Neuronal stem cell (in vitro differentiated cells): ENCODE results near the gene LRRC25.
A peak's percentile ranks its signal among the peaks of the same experiment; 100 is the strongest.
"Not testable (repeated sequence)": the region's sequence is repeated elsewhere in the genome, so short reads cannot be mapped to it uniquely, and the experiment has no call there.

Experiments
- DNase-seq: peaks from one replicate; pipeline ENCODE4 v3.0.0-alpha.2; 2013; ENCODE audit warnings: low spot score
- H2AFZ ChIP-seq: one replicate; pipeline ENCODE4 v1.6.1; 2013; ENCODE audit warnings: mild to moderate bottlenecking, low read length, inconsistent platforms
- H2AK5ac ChIP-seq: 2 replicates; pipeline ENCODE4 v1.6.1; 2013; ENCODE audit warnings: low read depth, mild to moderate bottlenecking, inconsistent platforms, low read length, moderate library complexity, mixed read lengths
- H2BK120ac ChIP-seq: 2 replicates; pipeline ENCODE4 v1.6.1; 2013; ENCODE audit warnings: low read depth, mild to moderate bottlenecking, inconsistent platforms, low read length, moderate library complexity, mixed read lengths
- H2BK12ac ChIP-seq: one replicate; pipeline ENCODE4 v1.6.1; 2013; ENCODE audit warnings: low read length, inconsistent platforms
- H2BK15ac ChIP-seq: 2 replicates; pipeline ENCODE4 v1.6.1; 2013; ENCODE audit warnings: mild to moderate bottlenecking, low read length, inconsistent platforms, mixed read lengths
- H2BK5ac ChIP-seq: one replicate; pipeline ENCODE4 v1.6.1; 2013; ENCODE audit warnings: inconsistent platforms, mild to moderate bottlenecking, low read length, moderate library complexity
- H3K14ac ChIP-seq: one replicate; pipeline ENCODE4 v1.6.1; 2013; ENCODE audit warnings: low read length, inconsistent platforms
- H3K18ac ChIP-seq: 2 replicates; pipeline ENCODE4 v1.6.1; 2013; ENCODE audit warnings: low read length, inconsistent platforms
- H3K23ac ChIP-seq: 2 replicates; pipeline ENCODE4 v1.6.1; 2013; ENCODE audit warnings: low read depth, mild to moderate bottlenecking, mixed read lengths, low read length, inconsistent platforms; ENCODE audit not compliant: poor library complexity
- H3K27ac ChIP-seq: replicated peaks from 3 replicates; pipeline ENCODE4 v1.5.1; 2013; ENCODE audit warnings: low read length, inconsistent platforms
- H3K27me3 ChIP-seq, 3 experiments: 2 replicates each; pipeline ENCODE4 v1.6.1; 2013; ENCODE audit warnings: low read length in 3 of 3, mild to moderate bottlenecking in 2 of 3, inconsistent platforms in 1 of 3, low read depth in 1 of 3, mixed read lengths in 1 of 3, moderate library complexity in 1 of 3; ENCODE audit not compliant: control insufficient read depth in 3 of 3, insufficient read depth in 3 of 3
- H3K36me3 ChIP-seq, 2 donors: replicated peaks in 1 of 2; 2 replicates each; pipeline ENCODE4 v1.6.1; 2013; ENCODE audit warnings: low read length in 2 of 2; ENCODE audit not compliant: control insufficient read depth in 2 of 2, insufficient read depth in 2 of 2
- H3K4ac ChIP-seq: 2 replicates; pipeline ENCODE4 v1.6.1; 2013; ENCODE audit warnings: inconsistent platforms, mild to moderate bottlenecking, low read length, moderate library complexity
- H3K4me1 ChIP-seq, 2 donors: 1 replicate in 1 of 2; 2 replicates in 1 of 2; pipeline ENCODE4 v1.6.1; 2013; ENCODE audit warnings: low read length in 2 of 2, low read depth in 1 of 2; ENCODE audit not compliant: control insufficient read depth in 2 of 2, insufficient read depth in 1 of 2
- H3K4me2 ChIP-seq: one replicate; pipeline ENCODE4 v1.6.1; 2013; ENCODE audit warnings: mild to moderate bottlenecking, low read length, inconsistent platforms; ENCODE audit not compliant: insufficient read depth, poor library complexity, severe bottlenecking
- H3K4me3 ChIP-seq, 2 donors: 2 replicates each; pipeline ENCODE4 v1.5.1; 2013; ENCODE audit warnings: low read length in 2 of 2, mild to moderate bottlenecking in 2 of 2, inconsistent platforms in 1 of 2, moderate library complexity in 1 of 2
- H3K79me1 ChIP-seq: one replicate; pipeline ENCODE4 v1.6.1; 2013; ENCODE audit warnings: low read depth, mild to moderate bottlenecking, inconsistent platforms, low read length, moderate library complexity
- H3K9ac ChIP-seq: one replicate; pipeline ENCODE4 v1.6.1; 2013; ENCODE audit warnings: mild to moderate bottlenecking, low read depth, low read length, inconsistent platforms; ENCODE audit not compliant: poor library complexity
- H3K9me3 ChIP-seq, 2 donors: replicated peaks in 1 of 2; 2 replicates each; pipeline versions ENCODE3 to v1.6.1; 2013; ENCODE audit warnings: low read length in 2 of 2, mild to moderate bottlenecking in 2 of 2, inconsistent platforms in 1 of 2, low read depth in 1 of 2, mixed read lengths in 1 of 2, moderate library complexity in 1 of 2; ENCODE audit not compliant: control insufficient read depth in 2 of 2, insufficient read depth in 1 of 2
- H4K8ac ChIP-seq: one replicate; pipeline ENCODE4 v1.6.1; 2013; ENCODE audit warnings: low read depth, mild to moderate bottlenecking, inconsistent platforms, low read length, moderate library complexity
- H4K91ac ChIP-seq: one replicate; pipeline ENCODE4 v1.6.1; 2013; ENCODE audit warnings: low read length, low read depth, mild to moderate bottlenecking, inconsistent platforms; ENCODE audit not compliant: poor library complexity
- WGBS, 2 donors: extraction: QIAGEN DNeasy Blood & Tissue Kit; methylation state at CpG; one replicate each; pipeline ENCODE4 v1.1.7; 2013; ENCODE audit warnings: missing lambda C conversion rate in 2 of 2, mixed read lengths in 1 of 2; ENCODE audit not compliant: insufficient read length in 2 of 2, insufficient replicate concordance in 1 of 2; ENCODE audit errors: extremely low coverage in 2 of 2; 5-methylcytosine and 5-hydroxymethylcytosine counted together

Gene LRRC25

DNA sequence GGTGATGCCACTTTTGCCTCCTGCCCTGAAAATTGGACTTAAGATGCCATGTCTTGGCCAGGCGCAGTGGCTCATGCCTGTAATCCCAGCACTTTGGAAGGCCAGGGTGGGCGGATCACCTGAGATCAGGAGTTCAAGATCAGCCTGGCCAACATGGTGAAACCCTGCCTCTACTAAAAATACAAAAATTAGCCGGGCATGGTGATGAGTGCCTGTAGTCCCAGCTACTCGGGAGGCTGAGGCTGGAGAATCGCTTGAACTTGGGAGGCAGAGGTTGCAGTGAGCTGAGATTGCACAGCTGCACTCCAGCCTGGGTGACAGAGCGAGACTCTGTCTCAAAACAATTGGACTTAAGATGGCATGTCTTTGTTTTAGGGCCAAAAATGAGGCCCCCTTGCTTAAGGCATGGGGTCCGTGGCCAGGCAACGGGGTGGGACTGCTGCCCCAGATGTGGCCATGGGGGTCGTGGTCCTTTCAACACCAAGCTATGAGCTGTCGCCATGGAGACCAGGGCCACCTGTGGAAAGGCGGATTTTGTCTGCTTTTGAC is 33.1 kb downstream of the LRRC25 start:
- not testable (repeated sequence) for H3K4ac ChIP-seq, DNase-seq, H2BK15ac ChIP-seq, H2BK12ac ChIP-seq, H3K4me3 ChIP-seq, H3K23ac ChIP-seq, H4K91ac ChIP-seq, H3K4me2 ChIP-seq, H4K8ac ChIP-seq, H3K14ac ChIP-seq, H3K9me3 ChIP-seq, H2BK120ac ChIP-seq, H3K9ac ChIP-seq, H3K27ac ChIP-seq, H3K27me3 ChIP-seq, H3K79me1 ChIP-seq, H2AK5ac ChIP-seq
- peak overlapping the region; percentile 57 for H2AFZ ChIP-seq
- no CpG with 5 or more reads among the region's 11 CpGs for WGBS, 2 donors
- H3K36me3 ChIP-seq, result peaks cover 0 to 15% of the 10 kb centered on the region in 2 donors
- H3K18ac ChIP-seq, result peak overlapping the region; percentile 81
- peaks cover 13 to 36% of the 10 kb centered on the region in 2 donors for H3K4me1 ChIP-seq
- H2BK5ac ChIP-seq, result peak overlapping the region; percentile 71

DNA sequence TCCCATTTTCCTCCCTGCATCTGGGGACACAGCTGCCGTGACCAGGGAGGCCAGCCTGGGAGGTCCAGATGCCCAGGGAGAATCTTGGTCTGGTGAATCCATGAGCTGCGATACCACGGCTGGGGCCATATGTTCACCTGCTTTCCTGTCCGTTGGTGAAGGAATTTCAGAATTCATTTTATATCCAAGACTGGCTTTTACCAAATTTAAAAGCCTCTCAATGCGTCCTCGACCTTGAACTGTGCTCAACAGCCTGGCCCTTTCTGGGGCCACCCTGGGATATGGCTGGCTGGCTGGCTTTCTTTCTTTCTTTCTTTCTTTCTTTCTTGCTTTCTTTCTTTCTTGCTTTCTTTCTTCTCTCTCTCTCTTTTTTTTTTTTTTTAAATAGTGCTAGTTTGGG is 33.6 kb downstream of the LRRC25 start:
- Histone ChIP-seq H2AK5ac (no peak overlapping the region), H2AFZ (no peak overlapping the region), H3K23ac (no peak overlapping the region), H2BK120ac (no peak overlapping the region), H3K4ac (no peak overlapping the region), H3K4me2 (no peak overlapping the region), H3K36me3 (peaks cover 0 to 19% of the 10 kb centered on the region in 2 donors), H2BK5ac (no peak overlapping the region), H3K79me1 (no peaks in the 10 kb centered on the region), H3K18ac (no peak overlapping the region), H3K9me3 (peaks cover 0 to 3% of the 10 kb centered on the region in 2 donors), H3K27me3 (peaks cover 0 to 2% (median 0%) of the 10 kb centered on the region in 3 experiments), H3K14ac (no peak overlapping the region), H4K8ac (no peak overlapping the region), H3K27ac (no peak overlapping the region), H2BK12ac (no peak overlapping the region), H3K4me3 (no peak overlapping the region), H3K4me1 (peaks cover 10 to 31% of the 10 kb centered on the region in 2 donors), H3K9ac (no peak overlapping the region), H2BK15ac (no peak overlapping the region), H4K91ac (no peak overlapping the region)
- DNase-seq, result no peak
- WGBS, 2 donors, result no CpG with 5 or more reads among the region's 6 CpGs

DNA sequence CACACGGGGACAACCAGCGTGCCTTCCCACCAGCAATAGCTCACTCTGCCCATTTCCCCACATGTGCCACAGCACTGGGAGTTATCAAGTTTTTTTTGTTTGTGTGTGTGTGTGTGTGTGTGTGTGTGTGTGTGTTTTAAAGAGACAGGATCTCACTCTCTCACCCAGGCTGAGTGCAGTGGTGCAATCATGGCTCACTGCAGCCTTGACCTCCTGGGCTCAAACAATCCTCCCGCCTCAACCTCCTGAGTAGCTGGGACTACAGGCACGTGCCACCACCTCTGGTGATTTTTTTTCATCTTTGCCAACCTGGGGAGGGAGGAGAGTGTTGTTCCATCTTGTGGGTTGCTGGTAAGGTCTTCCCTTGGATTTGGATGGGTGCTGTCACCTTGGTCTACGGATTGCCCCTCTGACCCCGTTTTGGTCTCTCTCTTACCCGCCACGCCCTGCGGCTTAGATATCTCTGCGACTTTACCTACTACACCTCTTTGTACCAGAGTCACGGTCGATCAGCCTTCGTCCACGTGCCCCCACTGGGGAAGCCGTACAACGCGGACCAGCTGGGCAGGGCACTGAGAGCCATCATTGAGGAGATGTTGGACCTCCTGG is 34.4 kb downstream of the LRRC25 start:
- Histone ChIP-seq H3K9me3 (peaks cover 0 to 3% of the 10 kb centered on the region in 2 donors), H3K9ac (peak overlapping the region; percentile 27), H3K4me3 (no peak overlapping the region), H3K36me3 (peaks cover 0 to 25% of the 10 kb centered on the region in 2 donors), H3K27ac (no peak overlapping the region), H2BK5ac (no peak overlapping the region), H2BK15ac (no peak overlapping the region), H3K79me1 (no peaks in the 10 kb centered on the region), H3K4me1 (peaks cover 8 to 26% of the 10 kb centered on the region in 2 donors), H3K4ac (no peak overlapping the region), H4K8ac (no peak overlapping the region), H2BK12ac (peak overlapping the region; percentile 14), H3K14ac (no peak overlapping the region), H2AFZ (no peak overlapping the region), H2BK120ac (no peak overlapping the region), H3K4me2 (no peak overlapping the region), H3K18ac (peak overlapping the region; percentile 53), H2AK5ac (peak overlapping the region; percentile 63), H4K91ac (no peak overlapping the region), H3K23ac (no peak overlapping the region), H3K27me3 (peaks cover 0 to 2% (median 0%) of the 10 kb centered on the region in 3 experiments)
- WGBS, 2 donors, result no CpG with 5 or more reads among the region's 17 CpGs
- no peak for DNase-seq

DNA sequence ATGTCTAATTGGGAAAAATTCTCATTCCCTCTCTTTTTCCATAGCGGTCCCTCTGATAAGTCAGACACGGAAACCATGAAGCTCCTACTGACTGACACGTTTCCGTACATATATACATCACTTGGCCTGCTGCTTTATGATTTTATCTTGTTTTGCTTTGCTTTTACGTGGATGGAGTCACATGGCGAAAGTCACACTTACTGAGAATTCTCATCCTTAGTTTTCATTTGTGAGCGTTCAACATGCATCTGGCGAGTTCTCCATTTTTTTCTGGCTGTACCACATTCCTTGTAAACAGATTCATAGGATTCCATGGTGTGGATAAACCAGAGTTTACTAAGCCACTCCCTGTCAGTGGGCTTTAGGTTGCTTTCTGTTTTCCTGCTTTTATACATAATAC is 35.8 kb downstream of the LRRC25 start:
- Histone ChIP-seq H3K36me3 (peaks cover 0 to 38% of the 10 kb centered on the region in 2 donors), H4K8ac (no peak overlapping the region), H3K18ac (no peak overlapping the region), H2AK5ac (no peak overlapping the region), H3K14ac (no peak overlapping the region), H3K9ac (no peak overlapping the region), H2BK12ac (no peak overlapping the region), H2BK15ac (no peak overlapping the region), H3K79me1 (peaks cover 3% of the 10 kb centered on the region), H3K9me3 (peaks cover 8 to 15% of the 10 kb centered on the region in 2 donors), H3K4ac (no peak overlapping the region), H3K27me3 (no peaks in the 10 kb centered on the region), H3K27ac (no peak overlapping the region), H2AFZ (no peak overlapping the region), H2BK5ac (no peak overlapping the region), H3K4me2 (no peak overlapping the region), H3K4me1 (peaks cover 8 to 26% of the 10 kb centered on the region in 2 donors), H2BK120ac (no peak overlapping the region), H4K91ac (no peak overlapping the region), H3K23ac (no peak overlapping the region), H3K4me3 (no peak overlapping the region)
- DNase-seq, result no peak
- no CpG with 5 or more reads among the region's 8 CpGs for WGBS, 2 donors
